SU-DHL-6 (cell line): ENCODE data around the gene ZNF804A.
A peak's percentile ranks its signal among the peaks of the same experiment; 100 is the strongest.

ENCODE experiments used
- H2AFZ ChIP-seq: fragments of 200-600 bp; sonication (generic); 2 replicates; pipeline ENCODE4 v1.6.1; 2014; ENCODE audit warnings: low read depth, mild to moderate bottlenecking, moderate library complexity, mixed read lengths, antibody characterized with exemption, low read length; ENCODE audit not compliant: severe bottlenecking
- H3F3A ChIP-seq: fragments of 200-600 bp; shearing (Covaris generic); 2 replicates; pipeline ENCODE4 v1.6.0; 2016; ENCODE audit warnings: antibody characterized with exemption, mild to moderate bottlenecking; ENCODE audit not compliant: insufficient read depth
- H3K27ac ChIP-seq: fragments of 200-600 bp; sonication (generic); 2 replicates; pipeline ENCODE4 v1.5.1; 2016; ENCODE audit warnings: low read depth, mild to moderate bottlenecking, low read length, moderate library complexity, mixed read lengths
- H3K27me3 ChIP-seq: fragments of 200-600 bp; sonication (generic), shearing (Covaris generic); 2 replicates; pipeline ENCODE4 v1.6.0; 2014; ENCODE audit warnings: mild to moderate bottlenecking, low read length
- H3K36me3 ChIP-seq: fragments of 200-600 bp; sonication (generic); 2 replicates; pipeline ENCODE4 v1.6.1; 2014; ENCODE audit warnings: mild to moderate bottlenecking, low read length, mixed read lengths
- H3K4me2 ChIP-seq: fragments of 300-600, 200-600 bp; shearing (Covaris generic), sonication (generic); 2 replicates; pipeline ENCODE4 v1.6.0; 2014; ENCODE audit warnings: low read length, low read depth, mild to moderate bottlenecking; ENCODE audit not compliant: poor library complexity, severe bottlenecking
- H3K4me3 ChIP-seq: fragments of 200-600 bp; sonication (generic); 2 replicates; pipeline ENCODE4 v1.5.1; 2014; ENCODE audit warnings: antibody characterized with exemption, low read length, mild to moderate bottlenecking, mixed read lengths; ENCODE audit not compliant: insufficient read depth, poor library complexity, severe bottlenecking
- H3K79me2 ChIP-seq: fragments of 200-600 bp; sonication (generic); 2 replicates; pipeline ENCODE4 v1.6.1; 2014; ENCODE audit warnings: mild to moderate bottlenecking, low read length, moderate library complexity; ENCODE audit not compliant: insufficient read depth
- H3K9ac ChIP-seq: fragments of 200-600 bp; sonication (generic); 2 replicates; pipeline ENCODE4 v1.7.0; 2014; ENCODE audit warnings: mild to moderate bottlenecking, low read length
- H3K9me2 ChIP-seq: fragments of 200-600 bp; sonication (generic); replicated peaks from 2 replicates; pipeline ENCODE4 v1.6.1; 2014; ENCODE audit warnings: low read length; ENCODE audit not compliant: insufficient read depth
- H3K9me3 ChIP-seq: fragments of 200-600 bp; sonication (generic); 2 replicates; pipeline ENCODE4 v1.6.1; 2014; ENCODE audit warnings: low read length, mixed read lengths; ENCODE audit not compliant: insufficient read depth
- H4K20me1 ChIP-seq: fragments of 200-600 bp; sonication (generic); 2 replicates; pipeline ENCODE4 v1.6.1; 2014; ENCODE audit warnings: low read depth, mild to moderate bottlenecking, antibody characterized with exemption, low read length, moderate library complexity, mixed read lengths
- EZH2phosphoT487 ChIP-seq: fragments of 200-600 bp; sonication (generic), shearing (Covaris generic); conservative IDR thresholded peaks from 2 replicates; pipeline ENCODE4 v1.6.1; 2018; ENCODE audit warnings: mild to moderate bottlenecking, antibody characterized with exemption, low read length, moderate library complexity, mixed read lengths
- TF ChIP-seq, protein P1 (sequence below): fragments of 200-600 bp; sonication (generic); IDR thresholded peaks from one replicate; pipeline ENCODE4 v1.5.1; 2017; ENCODE audit warnings: antibody characterized with exemption, mild to moderate bottlenecking, low read length, moderate library complexity; ENCODE audit not compliant: insufficient read depth, poor library complexity, severe bottlenecking

Gene ZNF804A

DNA sequence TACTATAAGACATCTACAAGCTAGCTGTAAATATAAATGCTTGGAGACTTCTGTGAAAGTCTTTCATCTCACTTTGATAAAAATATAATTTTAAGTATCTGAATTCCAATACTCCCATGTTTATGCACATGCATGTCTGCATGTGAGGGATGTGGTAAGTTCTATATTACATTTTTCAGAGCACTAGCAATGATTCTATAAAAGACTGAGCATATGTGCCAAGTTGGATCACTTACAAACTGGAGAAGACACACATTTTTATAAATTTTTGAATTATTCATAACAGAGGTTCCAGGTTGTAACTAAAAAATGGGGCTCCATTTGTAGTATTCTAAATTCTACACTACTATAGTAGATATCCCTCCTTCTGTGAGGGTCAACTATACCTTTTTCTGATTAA is 26.0 kb downstream of the ZNF804A start:
- peaks cover 24% of the 10 kb centered on the region for H3F3A ChIP-seq
- TF ChIP-seq, protein P1, sequence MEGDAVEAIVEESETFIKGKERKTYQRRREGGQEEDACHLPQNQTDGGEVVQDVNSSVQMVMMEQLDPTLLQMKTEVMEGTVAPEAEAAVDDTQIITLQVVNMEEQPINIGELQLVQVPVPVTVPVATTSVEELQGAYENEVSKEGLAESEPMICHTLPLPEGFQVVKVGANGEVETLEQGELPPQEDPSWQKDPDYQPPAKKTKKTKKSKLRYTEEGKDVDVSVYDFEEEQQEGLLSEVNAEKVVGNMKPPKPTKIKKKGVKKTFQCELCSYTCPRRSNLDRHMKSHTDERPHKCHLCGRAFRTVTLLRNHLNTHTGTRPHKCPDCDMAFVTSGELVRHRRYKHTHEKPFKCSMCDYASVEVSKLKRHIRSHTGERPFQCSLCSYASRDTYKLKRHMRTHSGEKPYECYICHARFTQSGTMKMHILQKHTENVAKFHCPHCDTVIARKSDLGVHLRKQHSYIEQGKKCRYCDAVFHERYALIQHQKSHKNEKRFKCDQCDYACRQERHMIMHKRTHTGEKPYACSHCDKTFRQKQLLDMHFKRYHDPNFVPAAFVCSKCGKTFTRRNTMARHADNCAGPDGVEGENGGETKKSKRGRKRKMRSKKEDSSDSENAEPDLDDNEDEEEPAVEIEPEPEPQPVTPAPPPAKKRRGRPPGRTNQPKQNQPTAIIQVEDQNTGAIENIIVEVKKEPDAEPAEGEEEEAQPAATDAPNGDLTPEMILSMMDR, result no peak
- TF ChIP-seq EZH2phosphoT487, result no peak
- no peaks in the 10 kb centered on the region for H3K9me2 ChIP-seq
- peaks cover 88% of the 10 kb centered on the region for H4K20me1 ChIP-seq
- no peak overlapping the region for H3K4me2 ChIP-seq
- no peaks in the 10 kb centered on the region for H3K27me3 ChIP-seq
- H3K9ac ChIP-seq, result no peak overlapping the region
- H2AFZ ChIP-seq, result no peak overlapping the region
- H3K4me3 ChIP-seq, result no peak overlapping the region
- H3K79me2 ChIP-seq, result peaks cover 99% of the 10 kb centered on the region
- no peak overlapping the region for H3K27ac ChIP-seq
- H3K9me3 ChIP-seq, result no peaks in the 10 kb centered on the region
- peaks cover 47% of the 10 kb centered on the region for H3K36me3 ChIP-seq

DNA sequence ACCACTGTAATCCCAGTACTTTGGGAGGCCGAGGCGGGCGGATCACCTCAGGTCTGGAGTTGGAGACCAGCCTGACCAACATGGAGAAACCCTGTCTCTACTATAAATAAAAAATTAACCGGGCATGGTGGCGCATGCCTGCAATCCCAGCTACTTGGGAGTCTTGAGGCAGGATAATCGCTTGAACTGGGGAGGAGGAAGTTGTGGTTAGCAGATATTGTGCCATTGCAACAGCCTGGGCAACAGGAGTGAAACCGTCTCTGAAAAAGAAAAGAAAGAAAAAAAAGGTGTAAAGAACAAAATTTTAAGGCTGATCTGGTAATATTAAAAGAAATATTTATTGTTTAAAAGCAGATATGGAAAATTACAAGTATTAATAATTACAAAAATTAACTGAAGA is 29.7 kb downstream of the ZNF804A start:
- no peak for TF ChIP-seq EZH2phosphoT487
- TF ChIP-seq, protein P1, result no peak
- H2AFZ ChIP-seq, result no peak overlapping the region
- peaks cover 45% of the 10 kb centered on the region for H3K36me3 ChIP-seq
- peaks cover 99% of the 10 kb centered on the region for H3K79me2 ChIP-seq
- peaks cover 31% of the 10 kb centered on the region for H3F3A ChIP-seq
- H3K9me3 ChIP-seq, result no peaks in the 10 kb centered on the region
- no peak overlapping the region for H3K9ac ChIP-seq
- H3K4me2 ChIP-seq, result peak overlapping the region; percentile 6
- H3K4me3 ChIP-seq, result no peak overlapping the region
- peaks cover 72% of the 10 kb centered on the region for H4K20me1 ChIP-seq
- H3K27me3 ChIP-seq, result no peaks in the 10 kb centered on the region
- no peaks in the 10 kb centered on the region for H3K9me2 ChIP-seq
- no peak overlapping the region for H3K27ac ChIP-seq

DNA sequence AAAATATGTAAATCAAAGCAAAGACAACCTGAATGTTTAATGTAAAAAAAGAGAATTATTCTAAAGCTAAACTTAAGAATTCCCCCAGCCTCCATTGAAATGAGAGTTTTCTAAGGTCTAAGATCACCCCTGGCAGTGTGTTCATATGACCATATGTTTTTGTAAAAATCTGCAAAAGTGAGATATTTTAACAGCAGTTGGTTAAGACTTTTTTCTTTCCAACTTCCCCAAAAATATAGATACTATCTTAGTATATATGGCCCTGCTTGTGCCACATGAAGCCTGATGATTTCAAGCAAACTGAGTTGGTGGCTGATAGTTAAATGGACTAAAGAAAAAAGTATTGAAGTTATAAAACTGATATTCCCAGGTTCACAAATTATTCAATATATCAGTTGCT is 35.4 kb downstream of the ZNF804A start:
- no peaks in the 10 kb centered on the region for H3K9me3 ChIP-seq
- no peak overlapping the region for H3K4me3 ChIP-seq
- no peak overlapping the region for H3K4me2 ChIP-seq
- TF ChIP-seq, protein P1, result no peak
- no peak for TF ChIP-seq EZH2phosphoT487
- H3K36me3 ChIP-seq, result peaks cover 39% of the 10 kb centered on the region; the same call in 1 of the 2 replicates
- peaks cover 100% of the 10 kb centered on the region for H3K79me2 ChIP-seq
- no peak overlapping the region for H3K27ac ChIP-seq
- H3F3A ChIP-seq, result peaks cover 24% of the 10 kb centered on the region; the same call in 1 of the 2 replicates
- no peaks in the 10 kb centered on the region for H3K27me3 ChIP-seq
- H3K9ac ChIP-seq, result no peak overlapping the region
- no peak overlapping the region for H2AFZ ChIP-seq
- H3K9me2 ChIP-seq, result no peaks in the 10 kb centered on the region
- peaks cover 72% of the 10 kb centered on the region for H4K20me1 ChIP-seq
